Activated naive CD8-positive, alpha-beta T cell treated with anti-CD3 and anti-CD28 coated beads for 36 hours (primary cell): ENCODE data around the gene TEKT5. TPM values are rescaled to one million over a fixed set of nuclear protein-coding genes. Genes with fewer than 3 reads are reported as not detected.

Experiments used
- DNase-seq: peaks from one replicate; pipeline ENCODE4 v3.0.0; 2021
- H3K27ac Mint-ChIP-seq: one replicate; pipeline ENCODE4 v1.8.0; 2022; ENCODE audit warnings: mild to moderate bottlenecking, moderate library complexity, mixed read lengths
- H3K27me3 Mint-ChIP-seq: one replicate; pipeline ENCODE4 v1.8.0; 2022; ENCODE audit warnings: mild to moderate bottlenecking, mixed read lengths
- H3K36me3 Mint-ChIP-seq: one replicate; pipeline ENCODE4 v1.8.0; 2021; ENCODE audit warnings: mild to moderate bottlenecking, mixed read lengths
- H3K4me1 Mint-ChIP-seq: one replicate; pipeline ENCODE4 v1.8.0; 2021; ENCODE audit warnings: mixed read lengths
- H3K4me3 Mint-ChIP-seq: one replicate; pipeline ENCODE4 v1.8.0; 2022; ENCODE audit warnings: mild to moderate bottlenecking, moderate library complexity, mixed read lengths
- H3K9me3 Mint-ChIP-seq: one replicate; pipeline ENCODE4 v1.8.0; 2022; ENCODE audit warnings: mixed read lengths
- total RNA-seq, 2 experiments: library from RNA; stranded (reverse); gene quantifications; one replicate each; pipeline ENCODE4 v1.2.3, GENCODE V29; 2021

The TEKT5 gene
- total RNA-seq, 2 experiments from 2014 or later: not detected

GRCh38 chr16:10601444-10602408 lies 93.0 kb downstream of the TEKT5 start:
- no peaks in the 10 kb centered on the region for H3K36me3 Mint-ChIP-seq
- H3K27ac Mint-ChIP-seq: no peak overlapping the region
- no peaks in the 10 kb centered on the region for H3K4me1 Mint-ChIP-seq
- no peak for DNase-seq
- no peaks in the 10 kb centered on the region for H3K9me3 Mint-ChIP-seq
- peaks cover 21% of the 10 kb centered on the region for H3K27me3 Mint-ChIP-seq
- no peak overlapping the region for H3K4me3 Mint-ChIP-seq

- peaks cover 15% of the 10 kb centered on the region for H3K27me3 Mint-ChIP-seq
- no peak for DNase-seq
These were observed 93.8 kb downstream of the TEKT5 start for GRCh38 chr16:10600782-10601443.

GRCh38 chr16:10599626-10600025 lies 95.1 kb downstream of the TEKT5 start:
- Mint-ChIP-seq H3K27ac (no peak overlapping the region), H3K36me3 (no peaks in the 10 kb centered on the region), H3K9me3 (no peaks in the 10 kb centered on the region), H3K27me3 (peaks cover 15% of the 10 kb centered on the region), H3K4me1 (no peaks in the 10 kb centered on the region), H3K4me3 (no peak overlapping the region)
- DNase-seq: no peak

More at GRCh38 chr16:10600782-10601443, 93.8 kb downstream of the TEKT5 start:
- H3K9me3 Mint-ChIP-seq: no peaks in the 10 kb centered on the region
- H3K36me3 Mint-ChIP-seq: no peaks in the 10 kb centered on the region
- H3K27ac Mint-ChIP-seq: no peak overlapping the region
- no peak overlapping the region for H3K4me3 Mint-ChIP-seq
- H3K4me1 Mint-ChIP-seq: no peaks in the 10 kb centered on the region

GRCh38 chr16:10598157-10598556 lies 96.6 kb downstream of the TEKT5 start:
- H3K4me3 Mint-ChIP-seq: no peak overlapping the region
- no peaks in the 10 kb centered on the region for H3K9me3 Mint-ChIP-seq
- H3K4me1 Mint-ChIP-seq: no peaks in the 10 kb centered on the region
- H3K27me3 Mint-ChIP-seq: peaks cover 11% of the 10 kb centered on the region
- H3K36me3 Mint-ChIP-seq: no peaks in the 10 kb centered on the region
- DNase-seq: no peak
- H3K27ac Mint-ChIP-seq: no peak overlapping the region

GRCh38 chr16:10597187-10597601 lies 97.5 kb downstream of the TEKT5 start:
- H3K4me1 Mint-ChIP-seq: no peaks in the 10 kb centered on the region
- H3K4me3 Mint-ChIP-seq: no peak overlapping the region
- H3K9me3 Mint-ChIP-seq: no peaks in the 10 kb centered on the region
- H3K27ac Mint-ChIP-seq: no peak overlapping the region
- H3K36me3 Mint-ChIP-seq: no peaks in the 10 kb centered on the region
- H3K27me3 Mint-ChIP-seq: peaks cover 11% of the 10 kb centered on the region
- no peak for DNase-seq

- Mint-ChIP-seq H3K27me3 (peaks cover 11% of the 10 kb centered on the region), H3K4me3 (no peak overlapping the region), H3K36me3 (no peaks in the 10 kb centered on the region), H3K27ac (no peak overlapping the region), H3K4me1 (no peaks in the 10 kb centered on the region), H3K9me3 (no peaks in the 10 kb centered on the region)
- DNase-seq: no peak
These were observed 100.3 kb downstream of the TEKT5 start for GRCh38 chr16:10594312-10594950.

- H3K27me3 Mint-ChIP-seq: peaks cover 10% of the 10 kb centered on the region
- H3K4me1 Mint-ChIP-seq: no peaks in the 10 kb centered on the region
- H3K9me3 Mint-ChIP-seq: no peaks in the 10 kb centered on the region
These were observed 102.1 kb downstream of the TEKT5 start for GRCh38 chr16:10592611-10593010.

GRCh38 chr16:10590342-10590741 lies 104.4 kb downstream of the TEKT5 start:
- H3K4me3 Mint-ChIP-seq: no peak overlapping the region
- H3K4me1 Mint-ChIP-seq: no peaks in the 10 kb centered on the region
- no peaks in the 10 kb centered on the region for H3K9me3 Mint-ChIP-seq
- H3K27me3 Mint-ChIP-seq: peaks cover 6% of the 10 kb centered on the region
- H3K27ac Mint-ChIP-seq: no peak overlapping the region
- H3K36me3 Mint-ChIP-seq: no peaks in the 10 kb centered on the region
- no peak for DNase-seq

More at GRCh38 chr16:10592611-10593010, 102.1 kb downstream of the TEKT5 start:
- DNase-seq: no peak
- no peaks in the 10 kb centered on the region for H3K36me3 Mint-ChIP-seq
- H3K4me3 Mint-ChIP-seq: no peak overlapping the region
- H3K27ac Mint-ChIP-seq: no peak overlapping the region

GRCh38 chr16:10589109-10589508 lies 105.6 kb downstream of the TEKT5 start:
- Mint-ChIP-seq H3K4me3 (no peak overlapping the region), H3K27ac (no peak overlapping the region), H3K36me3 (no peaks in the 10 kb centered on the region), H3K27me3 (peaks cover 6% of the 10 kb centered on the region), H3K9me3 (no peaks in the 10 kb centered on the region), H3K4me1 (no peaks in the 10 kb centered on the region)
- DNase-seq: no peak

- peaks cover 19% of the 10 kb centered on the region for H3K27me3 Mint-ChIP-seq
- no peaks in the 10 kb centered on the region for H3K4me1 Mint-ChIP-seq
- no peak overlapping the region for H3K27ac Mint-ChIP-seq
- DNase-seq: no peak
- H3K9me3 Mint-ChIP-seq: no peaks in the 10 kb centered on the region
- H3K36me3 Mint-ChIP-seq: no peaks in the 10 kb centered on the region
- H3K4me3 Mint-ChIP-seq: no peak overlapping the region
These were observed 107.1 kb downstream of the TEKT5 start for GRCh38 chr16:10587622-10588021.

- no peak for DNase-seq
- H3K27ac Mint-ChIP-seq: no peak overlapping the region
- no peak overlapping the region for H3K4me3 Mint-ChIP-seq
- no peaks in the 10 kb centered on the region for H3K9me3 Mint-ChIP-seq
- H3K27me3 Mint-ChIP-seq: peaks cover 38% of the 10 kb centered on the region
- H3K4me1 Mint-ChIP-seq: no peaks in the 10 kb centered on the region
- H3K36me3 Mint-ChIP-seq: no peaks in the 10 kb centered on the region
These were observed 109.7 kb downstream of the TEKT5 start for GRCh38 chr16:10584981-10585438.

- Mint-ChIP-seq H3K27ac (no peak overlapping the region), H3K36me3 (no peaks in the 10 kb centered on the region), H3K9me3 (no peaks in the 10 kb centered on the region), H3K4me3 (no peak overlapping the region), H3K4me1 (no peaks in the 10 kb centered on the region), H3K27me3 (peaks cover 50% of the 10 kb centered on the region)
- DNase-seq: no peak
These were observed 111.5 kb downstream of the TEKT5 start for GRCh38 chr16:10583269-10583668.

- Mint-ChIP-seq H3K9me3 (no peaks in the 10 kb centered on the region), H3K4me1 (no peaks in the 10 kb centered on the region), H3K4me3 (no peak overlapping the region), H3K27ac (no peak overlapping the region), H3K36me3 (no peaks in the 10 kb centered on the region), H3K27me3 (peaks cover 62% of the 10 kb centered on the region)
- no peak for DNase-seq
These were observed 113.2 kb downstream of the TEKT5 start for GRCh38 chr16:10581507-10581906.

- peaks cover 63% of the 10 kb centered on the region for H3K27me3 Mint-ChIP-seq
- no peak overlapping the region for H3K4me3 Mint-ChIP-seq
- no peak overlapping the region for H3K27ac Mint-ChIP-seq
- no peaks in the 10 kb centered on the region for H3K9me3 Mint-ChIP-seq
- no peaks in the 10 kb centered on the region for H3K36me3 Mint-ChIP-seq
- DNase-seq: no peak
- no peaks in the 10 kb centered on the region for H3K4me1 Mint-ChIP-seq
These were observed 113.9 kb downstream of the TEKT5 start for GRCh38 chr16:10580883-10581247.
